B cell (primary cell): ENCODE data around the gene CDC42SE2. TPM values are rescaled to one million over a fixed set of nuclear protein-coding genes. Genes with fewer than 3 reads are reported as not detected.

Experiments
- ATAC-seq: fragments of 200-7000 bp; cut with Tn5 transposase; one replicate; pipeline ENCODE4 v1.10.0; 2021; ENCODE audit warnings: low read depth, mild to moderate bottlenecking, moderate number of reproducible peaks, moderate library complexity
- CTCF ChIA-PET: fragments of 350-600 bp; sonication (Branson Sonifier 250); formaldehyde crosslinking; loops from one replicate; lab custom pipeline; 2021; ENCODE audit warnings: antibody characterized with exemption, inconsistent platforms; lab: Charles Lee
- POLR2A ChIA-PET: fragments of 350-600 bp; sonication (Branson Sonifier 250); formaldehyde crosslinking; loops from one replicate; lab custom pipeline; 2021; ENCODE audit warnings: antibody characterized with exemption; lab: Charles Lee
- DNase-seq: peaks from one replicate; pipeline ENCODE4 v3.0.0; 2013
- H2AFZ ChIP-seq: 2 replicates; pipeline ENCODE4 v1.6.1; 2012; ENCODE audit warnings: mild to moderate bottlenecking, low read depth, low read length; ENCODE audit not compliant: insufficient read depth, poor library complexity, severe bottlenecking
- H3K27ac ChIP-seq, 2 donors: 1 replicate in 1 of 2; 2 replicates in 1 of 2; pipeline ENCODE4 v1.5.1; 2012 to 2013; ENCODE audit warnings: low read length in 2 of 2, mild to moderate bottlenecking in 2 of 2, moderate library complexity in 1 of 2
- H3K27me3 ChIP-seq, 4 experiments: fragments of 200-600 bp in 1 of 4; sonication (generic) in 1 of 4; replicated peaks in 1 of 4; 1 replicate in 2 of 4; 2 replicates in 2 of 4; pipeline versions ENCODE4 v1.6.1 to v1.7.0; 2013 to 2016; ENCODE audit warnings: low read length in 3 of 4, mild to moderate bottlenecking in 2 of 4, mixed read lengths in 1 of 4, moderate library complexity in 1 of 4; ENCODE audit not compliant: insufficient read depth in 4 of 4, control insufficient read depth in 3 of 4; ENCODE audit errors: control extremely low read depth in 1 of 4
- H3K36me3 ChIP-seq, 2 experiments: replicated peaks in 1 of 2; 1 replicate in 1 of 2; 2 replicates in 1 of 2; pipeline versions ENCODE4 v1.6.1 to v1.7.1; 2013; ENCODE audit warnings: low read length in 1 of 2; ENCODE audit not compliant: insufficient read depth in 2 of 2, control insufficient read depth in 1 of 2; ENCODE audit errors: control extremely low read depth in 1 of 2, extremely low read depth in 1 of 2
- H3K4me1 ChIP-seq, 2 donors: fragments of 200-600 bp in 1 of 2; sonication (generic) in 1 of 2; 1 replicate in 1 of 2; 2 replicates in 1 of 2; pipeline versions ENCODE4 v1.5.1 to v1.6.1; 2013 to 2017; ENCODE audit warnings: low read length in 2 of 2; ENCODE audit not compliant: control insufficient read depth in 2 of 2, insufficient read depth in 2 of 2
- H3K4me2 ChIP-seq: replicated peaks from 2 replicates; pipeline ENCODE3; 2012; ENCODE audit warnings: mild to moderate bottlenecking, low read depth, low read length; ENCODE audit not compliant: poor library complexity, severe bottlenecking
- H3K4me3 ChIP-seq, 5 experiments: fragments of 200-600 bp in 1 of 5; sonication (generic) in 1 of 5; 1 replicate in 3 of 5; 2 replicates in 2 of 5; pipeline versions ENCODE4 v1.5.1 to v1.7.0; 2011 to 2016; ENCODE audit warnings: low read length in 4 of 5, mild to moderate bottlenecking in 4 of 5, low read depth in 2 of 5, control low read depth in 1 of 5, moderate library complexity in 1 of 5; ENCODE audit not compliant: insufficient read depth in 1 of 5; ENCODE audit errors: control extremely low read depth in 1 of 5, extremely low read depth in 1 of 5
- H3K79me2 ChIP-seq: fragments of 200-600 bp; sonication (generic); one replicate; pipeline ENCODE4 v1.6.0; 2016; ENCODE audit warnings: low read length; ENCODE audit not compliant: control insufficient read depth, insufficient read depth
- H3K9ac ChIP-seq: fragments of 200-600 bp; sonication (generic); 2 replicates; pipeline ENCODE4 v1.6.1; 2017; ENCODE audit warnings: mild to moderate bottlenecking, low read length, moderate library complexity
- H3K9me3 ChIP-seq, 3 donors: one replicate each; pipeline versions ENCODE4 v1.6.1 to v1.7.1; 2013; ENCODE audit warnings: low read length in 2 of 3; ENCODE audit not compliant: control insufficient read depth in 2 of 3, insufficient read depth in 1 of 3; ENCODE audit errors: control extremely low read depth in 1 of 3
- H4K20me1 ChIP-seq: 2 replicates; pipeline ENCODE4 v1.6.0; 2012; ENCODE audit warnings: mild to moderate bottlenecking, low read length; ENCODE audit not compliant: insufficient read depth, control insufficient read depth, poor library complexity, severe bottlenecking
- H3K27ac Mint-ChIP-seq: one replicate; pipeline ENCODE4 v1.8.0; 2021; ENCODE audit warnings: mixed read lengths
- H3K27me3 Mint-ChIP-seq: one replicate; pipeline ENCODE4 v1.8.0; 2021; ENCODE audit warnings: mixed read lengths
- H3K4me1 Mint-ChIP-seq: one replicate; pipeline ENCODE4 v1.8.0; 2021; ENCODE audit warnings: mixed read lengths
- H3K4me3 Mint-ChIP-seq: one replicate; pipeline ENCODE4 v1.8.0; 2021; ENCODE audit warnings: mixed read lengths
- H3K9me3 Mint-ChIP-seq: one replicate; pipeline ENCODE4 v1.8.0; 2022; ENCODE audit warnings: mixed read lengths; ENCODE audit not compliant: insufficient read depth
- EZH2 ChIP-seq: IDR thresholded peaks from 2 replicates; pipeline ENCODE4 v1.6.1; 2012; ENCODE audit warnings: borderline replicate concordance, low read depth, mild to moderate bottlenecking, moderate library complexity, low read length; ENCODE audit not compliant: insufficient read depth, poor library complexity, severe bottlenecking
- WGBS: methylation state at CpG from one replicate; pipeline ENCODE4 v1.1.5; 2013; ENCODE audit warnings: missing lambda C conversion rate; ENCODE audit not compliant: insufficient coverage; 5-methylcytosine and 5-hydroxymethylcytosine counted together
- intact Hi-C: fragments of 100-400 bp; cut with micrococcal nuclease; formaldehyde crosslinking; loops from one replicate; pipeline ENCODE4 v1.10.0; 2022
- polyA plus RNA-seq: library from polyadenylated mRNA; depleted of rRNA; stranded (reverse); fragments of >200 nt; gene quantifications from 2 replicates; pipeline ENCODE4 v1.2.3, GENCODE V29; 2012
- total RNA-seq, 2 donors: library from RNA; stranded (reverse); fragments of 120-200 nt in 1 of 2; gene quantifications; 1 replicate in 1 of 2; 2 replicates in 1 of 2; pipeline versions ENCODE4 v1.2.3 to v1.2.4, GENCODE V29; 2013 to 2022
- TF ChIP-seq, protein P1 (sequence below): fragments of 200-600 bp; IDR thresholded peaks from one replicate; pipeline ENCODE4 v1.8.0; 2022; ENCODE audit warnings: antibody characterized with exemption, mild to moderate bottlenecking

The CDC42SE2 gene
- total and polyA plus RNA-seq, 2 donors (not counting 1 experiment from before 2014, with no cell fraction given): 42.5 to 161 TPM

DNA sequence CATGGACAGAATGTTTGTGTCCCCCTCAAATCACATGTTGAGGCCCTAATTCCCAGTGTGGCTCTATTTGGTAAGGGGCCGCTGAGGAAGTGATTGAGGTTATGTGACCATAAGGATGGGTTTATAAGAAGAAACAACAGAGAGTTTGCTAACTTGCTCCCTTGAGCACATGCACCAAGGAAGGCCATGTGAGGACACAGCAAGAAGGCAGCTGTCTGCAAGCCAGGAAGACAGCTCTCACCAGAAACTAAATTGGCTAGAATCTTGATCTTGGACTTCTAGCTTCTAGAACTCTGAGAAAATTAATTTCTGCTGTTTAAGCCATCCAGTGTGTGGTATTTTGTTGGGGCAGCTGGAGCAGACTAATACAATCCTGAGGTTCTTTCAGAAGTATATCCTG lies 35.2 kb upstream of the CDC42SE2 start:
- Histone ChIP-seq H3K4me1 (peaks cover 37 to 44% of the 10 kb centered on the region in 2 donors), H3K4me2 (no peak overlapping the region), H3K36me3 (peaks cover 0 to 17% of the 10 kb centered on the region in 2 experiments), H3K79me2 (peaks cover 91% of the 10 kb centered on the region), H3K27ac (peak overlapping the region in 1 of 2 donors; percentile 64), H2AFZ (no peak overlapping the region), H4K20me1 (peaks cover 18% of the 10 kb centered on the region), H3K27me3 (no peaks in the 10 kb centered on the region), H3K9me3 (no peaks in the 10 kb centered on the region), H3K4me3 (no peak overlapping the region), H3K9ac (no peak overlapping the region)
- Mint-ChIP-seq H3K4me1 (peaks cover 23% of the 10 kb centered on the region), H3K27ac (no peak overlapping the region), H3K9me3 (no peaks in the 10 kb centered on the region), H3K4me3 (no peak overlapping the region), H3K27me3 (no peaks in the 10 kb centered on the region)
- CTCF ChIA-PET: interaction anchor here (0.7 to 1.4 kb wide), 3 partner anchors 20 to 36 kb away, joined by 3 read pairs; partner anchors contain the start of gene CDC42SE2
- intact Hi-C loops: no loop called here
- no peak for DNase-seq
- WGBS: 67% methylated on average over 1 of the region's 1 CpG
- POLR2A ChIA-PET: interaction anchor here (1.0 kb wide), 1 partner anchor 36 kb away, joined by 3 read pairs; no protein-coding TSS in a partner anchor
- TF ChIP-seq, protein P1, sequence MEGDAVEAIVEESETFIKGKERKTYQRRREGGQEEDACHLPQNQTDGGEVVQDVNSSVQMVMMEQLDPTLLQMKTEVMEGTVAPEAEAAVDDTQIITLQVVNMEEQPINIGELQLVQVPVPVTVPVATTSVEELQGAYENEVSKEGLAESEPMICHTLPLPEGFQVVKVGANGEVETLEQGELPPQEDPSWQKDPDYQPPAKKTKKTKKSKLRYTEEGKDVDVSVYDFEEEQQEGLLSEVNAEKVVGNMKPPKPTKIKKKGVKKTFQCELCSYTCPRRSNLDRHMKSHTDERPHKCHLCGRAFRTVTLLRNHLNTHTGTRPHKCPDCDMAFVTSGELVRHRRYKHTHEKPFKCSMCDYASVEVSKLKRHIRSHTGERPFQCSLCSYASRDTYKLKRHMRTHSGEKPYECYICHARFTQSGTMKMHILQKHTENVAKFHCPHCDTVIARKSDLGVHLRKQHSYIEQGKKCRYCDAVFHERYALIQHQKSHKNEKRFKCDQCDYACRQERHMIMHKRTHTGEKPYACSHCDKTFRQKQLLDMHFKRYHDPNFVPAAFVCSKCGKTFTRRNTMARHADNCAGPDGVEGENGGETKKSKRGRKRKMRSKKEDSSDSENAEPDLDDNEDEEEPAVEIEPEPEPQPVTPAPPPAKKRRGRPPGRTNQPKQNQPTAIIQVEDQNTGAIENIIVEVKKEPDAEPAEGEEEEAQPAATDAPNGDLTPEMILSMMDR: no peak
- no peak for TF ChIP-seq EZH2
- ATAC-seq: no peak

DNA sequence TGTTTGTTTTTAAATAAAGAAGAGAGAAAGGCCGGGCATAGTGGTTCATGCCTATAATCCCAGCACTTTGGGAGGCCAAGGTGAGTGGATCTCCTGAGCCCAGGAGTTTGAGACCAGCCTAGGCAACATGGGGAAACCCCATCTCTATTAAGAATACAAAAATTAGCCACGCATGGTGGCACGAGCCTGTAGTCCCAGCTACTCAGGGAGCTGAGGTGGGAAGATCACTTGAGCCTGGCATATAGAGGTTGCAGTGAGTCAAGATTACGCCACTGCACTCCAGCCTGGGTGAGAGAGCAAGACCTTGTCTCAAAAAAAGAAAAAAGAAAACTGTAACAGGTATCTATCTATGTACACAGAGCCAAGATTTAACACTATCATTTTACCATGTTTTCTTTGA lies 34.2 kb upstream of the CDC42SE2 start:
- H3K4me1 Mint-ChIP-seq: peaks cover 23% of the 10 kb centered on the region
- no peaks in the 10 kb centered on the region for H3K9me3 Mint-ChIP-seq
- ChIA-PET CTCF (interaction anchor here (1.4 kb wide), 1 partner anchor 35 kb away, joined by 3 read pairs; the partner anchor contains the start of gene CDC42SE2), POLR2A (interaction anchor here (1.0 kb wide), 1 partner anchor 35 kb away, joined by 3 read pairs; no protein-coding TSS in a partner anchor)
- peaks cover 27 to 34% of the 10 kb centered on the region in 2 donors for H3K4me1 ChIP-seq
- ATAC-seq: peak; percentile 28
- peak overlapping the region in 1 of 2 donors; percentile 56 for H3K27ac ChIP-seq
- no peak overlapping the region for H2AFZ ChIP-seq
- no peaks in the 10 kb centered on the region for H3K27me3 Mint-ChIP-seq
- peaks cover 0 to 19% of the 10 kb centered on the region in 2 experiments for H3K36me3 ChIP-seq
- H3K27me3 ChIP-seq: no peaks in the 10 kb centered on the region
- no peak overlapping the region for H3K9ac ChIP-seq
- peak overlapping the region; percentile 65 for H3K27ac Mint-ChIP-seq
- intact Hi-C loops: no loop called here
- peaks cover 83% of the 10 kb centered on the region for H3K79me2 ChIP-seq
- no peak overlapping the region for H3K4me2 ChIP-seq
- peaks cover 15% of the 10 kb centered on the region for H4K20me1 ChIP-seq
- TF ChIP-seq, protein P1: no peak
- no peak for TF ChIP-seq EZH2
- H3K9me3 ChIP-seq: no peaks in the 10 kb centered on the region
- peak; percentile 26 for DNase-seq
- WGBS: no CpG with 5 or more reads among the region's 4 CpGs
- no peak overlapping the region for H3K4me3 ChIP-seq
- H3K4me3 Mint-ChIP-seq: peak overlapping the region; percentile 48
